Fibroblast of mammary gland (primary cell): ENCODE measurements around the gene ARL9.

ENCODE experiments used
- DNase-seq: peaks from one replicate; pipeline ENCODE4 v3.0.0-alpha.2; 2010; ENCODE audit warnings: low read depth
- H3K4me3 ChIP-seq: 2 replicates; pipeline ENCODE4 v1.5.1; 2011; ENCODE audit warnings: low read depth, mild to moderate bottlenecking, low read length, moderate library complexity; ENCODE audit not compliant: control insufficient read depth
- CTCF ChIP-seq: conservative IDR thresholded peaks from 2 replicates; pipeline ENCODE4 v1.5.1; 2011; ENCODE audit warnings: low read depth, low read length, inconsistent platforms; ENCODE audit not compliant: control insufficient read depth, insufficient read depth

Gene ARL9

DNA sequence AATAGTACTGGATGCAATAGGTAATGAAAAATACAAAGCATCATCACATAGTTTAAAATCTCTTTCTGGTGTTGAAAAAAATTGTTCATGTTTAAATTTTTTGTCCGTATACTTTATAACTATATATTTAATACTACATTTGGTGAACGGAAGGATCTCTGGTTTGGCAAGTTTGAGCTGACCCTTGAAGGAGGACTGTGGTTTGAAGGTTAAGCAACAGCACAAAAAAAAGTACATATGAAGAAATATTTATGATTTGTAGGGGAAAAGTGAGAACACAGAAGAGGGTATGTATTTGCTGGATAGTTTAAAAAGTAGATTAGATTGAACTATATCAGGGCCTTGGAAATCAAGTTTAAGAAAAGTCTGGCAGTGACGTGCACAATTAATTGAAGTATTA, 24.9 kb upstream of the ARL9 start:
- no peak for DNase-seq
- no peak for TF ChIP-seq CTCF
- no peak overlapping the region for H3K4me3 ChIP-seq

DNA sequence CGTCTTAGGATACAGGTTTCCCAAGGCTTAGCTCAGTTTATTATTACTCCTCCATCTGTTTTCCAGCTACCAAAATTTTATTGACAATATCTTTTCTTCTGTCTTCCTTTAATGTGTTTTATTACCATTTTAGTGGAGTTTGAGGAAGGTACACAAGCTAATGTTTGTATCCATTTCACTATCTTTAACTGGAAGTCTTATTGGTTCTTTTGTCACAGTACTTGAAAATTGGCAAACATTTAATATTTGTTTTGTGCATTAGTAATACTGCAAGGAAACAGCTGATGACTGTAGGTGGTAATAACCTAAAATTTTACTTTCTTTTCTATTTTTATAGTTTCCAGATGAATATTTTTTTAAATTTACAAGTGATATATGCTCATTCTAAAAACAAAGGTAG, 9.3 kb upstream of the ARL9 start:
- DNase-seq: no peak
- no peak for TF ChIP-seq CTCF
- no peak overlapping the region for H3K4me3 ChIP-seq

GRCh38 chr4:56511098-56511497, 5.5 kb downstream of the ARL9 start:
- DNase-seq: no peak
- TF ChIP-seq CTCF: no peak
- no peak overlapping the region for H3K4me3 ChIP-seq

- no peak overlapping the region for H3K4me3 ChIP-seq
- TF ChIP-seq CTCF: no peak
- peak; percentile 44 for DNase-seq
Observed at GRCh38 chr4:56512166-56512565, 6.6 kb downstream of the ARL9 start.

DNA sequence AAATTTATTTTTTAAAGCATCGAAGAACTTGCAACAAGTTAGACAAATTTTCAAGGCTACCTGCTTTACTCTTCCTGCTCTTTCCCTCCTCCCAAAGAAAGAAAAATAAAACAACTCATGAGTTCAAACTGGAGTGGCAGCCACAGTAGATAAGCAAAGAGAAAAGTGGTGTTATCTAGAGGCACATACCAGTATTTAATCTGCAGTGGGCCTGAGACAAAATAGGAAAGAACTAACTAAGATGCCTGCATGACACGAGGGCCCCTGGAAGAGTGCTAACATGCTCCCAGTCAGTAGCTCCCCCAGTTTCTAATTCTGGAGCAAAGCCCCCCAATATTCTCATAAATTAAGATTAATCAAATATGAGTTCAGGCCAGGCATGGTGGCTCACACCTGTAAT, 7.9 kb downstream of the ARL9 start:
- H3K4me3 ChIP-seq: no peak overlapping the region
- DNase-seq: no peak
- TF ChIP-seq CTCF: no peak

GRCh38 chr4:56530269-56531148, 24.9 kb downstream of the ARL9 start:
- H3K4me3 ChIP-seq: peak overlapping the region; percentile 61
- peak; percentile 77 for DNase-seq
- TF ChIP-seq CTCF: no peak
